Activated T-helper 2 cell treated with anti-CD3 and anti-CD28 coated beads, Interferon-gamma antibody, Interleukin-2, Interleukin-4, amounts not matched to agents 10 μg/mL and 5 μg/mL and 100 μg/mL, durations not matched to agents 14 hours and 24 hours and 36 hours (primary cell): ENCODE results near the gene STAT4. TPM values are rescaled to one million over a fixed set of nuclear protein-coding genes. Genes with fewer than 3 reads are reported as not detected.
A peak's percentile ranks its signal among the peaks of the same experiment; 100 is the strongest.

Experiments
- DNase-seq: peaks from one replicate; pipeline ENCODE4 v3.0.0; 2021; ENCODE audit warnings: low spot score
- H3K27ac Mint-ChIP-seq: one replicate; pipeline ENCODE4 v1.8.0; 2021; ENCODE audit warnings: mixed read lengths
- H3K27me3 Mint-ChIP-seq: one replicate; pipeline ENCODE4 v1.8.0; 2021; ENCODE audit warnings: low read depth, mixed read lengths
- H3K36me3 Mint-ChIP-seq: one replicate; pipeline ENCODE4 v1.8.0; 2021; ENCODE audit warnings: low read depth, mixed read lengths
- H3K4me1 Mint-ChIP-seq: one replicate; pipeline ENCODE4 v1.8.0; 2021; ENCODE audit warnings: low read depth, mixed read lengths
- H3K4me3 Mint-ChIP-seq: one replicate; pipeline ENCODE4 v1.8.0; 2021; ENCODE audit warnings: low read depth, mild to moderate bottlenecking, moderate library complexity, mixed read lengths
- H3K9me3 Mint-ChIP-seq: one replicate; pipeline ENCODE4 v1.8.0; 2021; ENCODE audit warnings: mixed read lengths
- intact Hi-C: fragments of 100-400 bp; cut with micrococcal nuclease; formaldehyde crosslinking; loops from one replicate; pipeline ENCODE4 v1.15.1; 2023
- total RNA-seq: library from RNA; stranded (reverse); gene quantifications from 2 replicates; pipeline ENCODE4 v1.2.3, GENCODE V29; 2022

The STAT4 gene
- total RNA-seq, 1 donor from 2014 or later = 96.9 TPM

- Mint-ChIP-seq H3K36me3 (peaks cover 61% of the 10 kb centered on the region), H3K4me3 (no peak overlapping the region), H3K4me1 (peaks cover 53% of the 10 kb centered on the region), H3K27me3 (no peaks in the 10 kb centered on the region), H3K27ac (no peak overlapping the region), H3K9me3 (no peaks in the 10 kb centered on the region)
- DNase-seq = no peak
- intact Hi-C loops = loop anchor here (1.0 kb wide), 1 partner anchor 12 kb away; no protein-coding TSS in a partner anchor
These were observed 47.0 kb downstream of the STAT4 start for GRCh38 chr2:191103774-191104173.

DNA sequence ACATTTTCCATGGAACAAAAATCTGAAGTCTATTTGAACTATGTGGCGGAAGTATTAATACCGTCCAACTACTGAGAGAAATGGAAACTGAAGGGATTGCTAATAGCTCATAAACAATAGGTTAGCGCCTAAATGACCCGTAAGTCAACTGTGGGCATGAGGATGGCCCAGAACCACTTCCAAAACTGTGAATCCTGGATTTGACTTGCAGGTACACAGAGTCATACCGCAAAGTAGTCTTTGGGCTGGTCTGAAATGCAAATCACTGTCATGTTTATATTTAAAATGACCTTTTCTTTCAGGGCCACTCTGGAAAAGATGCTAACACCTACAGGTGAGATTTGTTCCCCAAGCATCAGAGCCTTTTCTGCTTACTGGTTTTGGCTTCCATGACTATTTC, 50.6 kb downstream of the STAT4 start:
- Mint-ChIP-seq H3K27ac (no peak overlapping the region), H3K36me3 (peaks cover 64% of the 10 kb centered on the region), H3K27me3 (no peaks in the 10 kb centered on the region), H3K4me3 (no peak overlapping the region), H3K4me1 (peaks cover 52% of the 10 kb centered on the region), H3K9me3 (peaks cover 6% of the 10 kb centered on the region)
- intact Hi-C loops = loop anchor here (2.0 kb wide), 1 partner anchor 15 kb away; no protein-coding TSS in a partner anchor
- no peak for DNase-seq

- H3K27ac Mint-ChIP-seq = no peak overlapping the region
- DNase-seq = no peak
- H3K4me1 Mint-ChIP-seq = peaks cover 28% of the 10 kb centered on the region
- H3K36me3 Mint-ChIP-seq = peaks cover 67% of the 10 kb centered on the region
- intact Hi-C loops = no loop called here
- H3K9me3 Mint-ChIP-seq = peaks cover 33% of the 10 kb centered on the region
- no peaks in the 10 kb centered on the region for H3K27me3 Mint-ChIP-seq
- no peak overlapping the region for H3K4me3 Mint-ChIP-seq
These were observed 63.5 kb downstream of the STAT4 start for GRCh38 chr2:191087311-191087710.

DNA sequence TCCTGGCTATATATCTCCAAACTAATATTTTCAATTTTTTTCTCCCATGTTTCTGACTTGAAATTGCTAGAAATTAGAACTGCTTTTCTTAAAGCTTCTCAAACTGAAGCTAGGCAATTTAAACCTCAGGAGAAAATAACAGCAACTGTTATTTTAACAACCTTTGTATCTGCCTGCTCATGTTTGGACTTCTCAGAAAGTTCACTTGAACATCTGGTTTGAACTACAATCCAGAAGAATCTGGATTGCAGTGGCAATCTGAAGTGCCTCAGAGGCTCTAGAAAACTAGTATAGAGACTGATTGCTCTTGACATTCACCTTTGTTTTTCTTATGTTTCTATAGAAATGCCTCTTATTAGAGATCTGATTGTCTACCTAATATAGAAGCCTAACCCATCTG, 64.1 kb downstream of the STAT4 start:
- peaks cover 29% of the 10 kb centered on the region for H3K4me1 Mint-ChIP-seq
- no peaks in the 10 kb centered on the region for H3K27me3 Mint-ChIP-seq
- intact Hi-C loops = no loop called here
- peaks cover 73% of the 10 kb centered on the region for H3K36me3 Mint-ChIP-seq
- no peak for DNase-seq
- no peak overlapping the region for H3K4me3 Mint-ChIP-seq
- no peak overlapping the region for H3K27ac Mint-ChIP-seq
- H3K9me3 Mint-ChIP-seq = peaks cover 35% of the 10 kb centered on the region

GRCh38 chr2:191083540-191083939, 67.3 kb downstream of the STAT4 start:
- intact Hi-C loops = no loop called here
- DNase-seq = no peak
- peaks cover 74% of the 10 kb centered on the region for H3K36me3 Mint-ChIP-seq
- H3K9me3 Mint-ChIP-seq = peaks cover 40% of the 10 kb centered on the region
- H3K4me3 Mint-ChIP-seq = no peak overlapping the region
- no peaks in the 10 kb centered on the region for H3K27me3 Mint-ChIP-seq
- H3K27ac Mint-ChIP-seq = no peak overlapping the region
- H3K4me1 Mint-ChIP-seq = peaks cover 28% of the 10 kb centered on the region

DNA sequence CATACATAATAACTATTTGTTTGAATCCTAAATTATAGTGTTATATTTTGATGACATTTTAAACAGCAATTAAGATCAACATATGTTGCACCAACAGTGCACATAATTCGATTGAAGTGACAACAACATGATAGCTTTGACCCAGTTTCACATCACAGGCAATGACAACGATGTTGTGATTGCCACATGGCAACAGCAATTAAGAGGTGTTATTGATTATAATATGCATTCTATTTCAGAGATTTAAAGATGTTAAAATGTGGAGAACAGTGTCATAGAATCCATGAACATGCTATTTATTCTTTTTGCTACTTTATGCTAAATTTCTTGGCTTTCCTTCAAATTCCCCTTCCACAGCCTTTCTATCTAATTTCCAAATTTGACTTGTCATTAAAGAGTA, 68.5 kb downstream of the STAT4 start:
- H3K36me3 Mint-ChIP-seq = peaks cover 68% of the 10 kb centered on the region
- DNase-seq = no peak
- intact Hi-C loops = no loop called here
- no peak overlapping the region for H3K27ac Mint-ChIP-seq
- no peaks in the 10 kb centered on the region for H3K27me3 Mint-ChIP-seq
- H3K9me3 Mint-ChIP-seq = peaks cover 32% of the 10 kb centered on the region
- H3K4me3 Mint-ChIP-seq = no peak overlapping the region
- peaks cover 27% of the 10 kb centered on the region for H3K4me1 Mint-ChIP-seq

GRCh38 chr2:191081411-191082155, 69.2 kb downstream of the STAT4 start:
- Mint-ChIP-seq H3K36me3 (peaks cover 67% of the 10 kb centered on the region), H3K27me3 (no peaks in the 10 kb centered on the region), H3K4me3 (no peak overlapping the region), H3K4me1 (peaks cover 31% of the 10 kb centered on the region), H3K27ac (no peak overlapping the region), H3K9me3 (peaks cover 24% of the 10 kb centered on the region)
- no peak for DNase-seq
- intact Hi-C loops = no loop called here

GRCh38 chr2:191078165-191078867, 72.5 kb downstream of the STAT4 start:
- intact Hi-C loops = loop anchor here (1.0 kb wide), 3 partner anchors 12 to 73 kb away; no protein-coding TSS in a partner anchor
- Mint-ChIP-seq H3K4me1 (peaks cover 42% of the 10 kb centered on the region), H3K9me3 (peaks cover 13% of the 10 kb centered on the region), H3K27me3 (no peaks in the 10 kb centered on the region), H3K4me3 (peak overlapping the region; percentile 74), H3K27ac (peak overlapping the region; percentile 85), H3K36me3 (peaks cover 71% of the 10 kb centered on the region)
- DNase-seq = no peak

- DNase-seq = no peak
- peak overlapping the region; percentile 85 for H3K27ac Mint-ChIP-seq
- peak overlapping the region; percentile 76 for H3K4me3 Mint-ChIP-seq
- peaks cover 64% of the 10 kb centered on the region for H3K4me1 Mint-ChIP-seq
- H3K9me3 Mint-ChIP-seq = no peaks in the 10 kb centered on the region
- intact Hi-C loops = no loop called here
- peaks cover 81% of the 10 kb centered on the region for H3K36me3 Mint-ChIP-seq
- H3K27me3 Mint-ChIP-seq = no peaks in the 10 kb centered on the region
These were observed 80.5 kb downstream of the STAT4 start for GRCh38 chr2:191070276-191070675.

- Mint-ChIP-seq H3K4me3 (peak overlapping the region; percentile 76), H3K9me3 (no peaks in the 10 kb centered on the region), H3K27me3 (no peaks in the 10 kb centered on the region), H3K4me1 (peaks cover 64% of the 10 kb centered on the region), H3K27ac (peak overlapping the region; percentile 85), H3K36me3 (peaks cover 78% of the 10 kb centered on the region)
- DNase-seq = no peak
- intact Hi-C loops = loop anchor here (5.0 kb wide), 1 partner anchor 608 kb away; the partner anchor contains the start of gene NABP1
These were observed 81.2 kb downstream of the STAT4 start for GRCh38 chr2:191069606-191070005.

DNA sequence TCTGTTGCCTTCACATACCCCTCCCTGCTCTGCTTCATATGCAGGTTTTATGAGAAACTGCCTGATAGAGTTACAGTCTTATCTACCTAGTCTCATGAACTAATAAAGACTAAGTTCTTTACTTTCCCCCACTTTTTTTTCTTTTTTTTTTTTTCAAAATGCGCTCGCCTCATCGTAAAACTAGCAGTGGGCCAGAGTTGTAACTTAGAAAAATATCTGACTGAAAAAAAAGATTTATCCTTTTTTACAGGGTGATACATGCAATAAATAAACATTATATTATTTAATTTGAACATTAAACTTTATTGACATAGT, 83.9 kb downstream of the STAT4 start:
- Mint-ChIP-seq H3K36me3 (peaks cover 80% of the 10 kb centered on the region), H3K9me3 (no peaks in the 10 kb centered on the region)

DNA sequence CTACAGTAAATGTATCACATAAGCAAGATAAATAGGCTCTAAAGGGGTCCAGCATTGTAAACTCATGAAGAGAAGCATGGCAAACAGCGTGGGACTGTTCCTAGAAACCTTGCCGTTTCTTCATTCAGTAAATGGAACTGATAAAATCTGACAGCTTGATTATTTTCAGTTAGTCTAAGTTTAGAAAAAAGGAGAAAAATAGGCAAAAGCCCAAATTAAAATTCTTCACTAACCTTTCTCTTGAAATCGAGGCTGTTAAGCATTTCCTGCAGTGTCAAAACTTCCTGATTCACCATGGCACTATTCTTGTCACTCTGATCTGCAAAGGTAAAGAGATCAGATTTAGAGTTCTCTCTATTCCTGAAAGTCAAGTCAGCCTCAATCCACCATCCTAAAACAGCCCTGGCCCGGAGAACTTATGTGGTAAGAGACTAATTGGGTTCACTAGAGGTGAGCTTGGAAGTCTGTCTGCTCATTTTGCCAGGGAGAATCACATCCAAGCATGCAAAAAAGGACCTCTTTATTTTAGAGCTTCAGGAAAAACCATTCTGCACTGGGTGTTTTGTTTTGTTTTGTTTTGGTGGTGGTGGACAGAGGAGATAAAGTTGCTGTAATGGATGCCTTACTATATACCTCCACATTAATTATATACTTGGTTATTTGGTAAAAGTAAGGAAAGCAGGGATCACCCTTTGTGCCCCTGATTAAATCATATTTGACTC, 84.4 kb downstream of the STAT4 start:
- Mint-ChIP-seq H3K4me1 (peaks cover 74% of the 10 kb centered on the region), H3K9me3 (no peaks in the 10 kb centered on the region), H3K27ac (peak overlapping the region; percentile 80), H3K36me3 (peaks cover 80% of the 10 kb centered on the region), H3K27me3 (no peaks in the 10 kb centered on the region), H3K4me3 (peak overlapping the region; percentile 76)
- intact Hi-C loops = loop anchor here (1.0 to 5.0 kb wide), 4 partner anchors 10 to 611 kb away; partner anchors contain the start of gene NABP1
- DNase-seq = no peak

More for the DNA sequence above, 83.9 kb downstream of the STAT4 start:
- Mint-ChIP-seq H3K27ac (peak overlapping the region; percentile 80), H3K4me1 (peaks cover 74% of the 10 kb centered on the region), H3K27me3 (no peaks in the 10 kb centered on the region), H3K4me3 (peak overlapping the region; percentile 76)
- intact Hi-C loops = loop anchor here (1.0 to 5.0 kb wide), 4 partner anchors 11 to 610 kb away; partner anchors contain the start of gene NABP1
- DNase-seq = no peak
